HL-60 (cell line): Measurements from ENCODE around the gene ZNF543.

Experiments used
- DNase-seq, 2 experiments: peaks; one replicate each; pipeline ENCODE4 v3.0.0-alpha.2; 2010 to 2020; ENCODE audit warnings: low read depth in 1 of 2, low spot score in 1 of 2
- H3K27ac ChIP-seq: fragments of 250-450 bp; sonication (Bioruptor Pico); replicated peaks from 2 replicates; pipeline ENCODE4 v1.5.1; 2020; ENCODE audit warnings: mild to moderate bottlenecking, moderate library complexity
- H3K27me3 ChIP-seq: fragments of 250-450 bp; sonication (Bioruptor Pico); 2 replicates; pipeline ENCODE4 v1.5.1; 2021; ENCODE audit warnings: mild to moderate bottlenecking, moderate library complexity; ENCODE audit not compliant: insufficient read depth, poor library complexity, severe bottlenecking
- H3K4me3 ChIP-seq: replicated peaks from 2 replicates; pipeline ENCODE4 v1.5.1; 2011; ENCODE audit warnings: mild to moderate bottlenecking, control low read depth, low read length; ENCODE audit not compliant: insufficient read depth
- CTCF ChIP-seq: IDR thresholded peaks from one replicate; pipeline ENCODE4 v1.5.1; 2011; ENCODE audit warnings: low read length, control low read depth, inconsistent platforms; ENCODE audit not compliant: insufficient read depth
- GABPA ChIP-seq: IDR thresholded peaks from 2 replicates; pipeline ENCODE4 v1.6.1; 2012; ENCODE audit warnings: low read depth
- POLR2AphosphoS5 ChIP-seq: IDR thresholded peaks from 2 replicates; pipeline ENCODE4 v1.6.1; 2012; ENCODE audit warnings: low read depth
- REST ChIP-seq: IDR thresholded peaks from 2 replicates; pipeline ENCODE4 v1.6.1; 2012; ENCODE audit warnings: low read depth; ENCODE audit not compliant: insufficient replicate concordance
- SPI1 ChIP-seq: IDR thresholded peaks from 2 replicates; pipeline ENCODE4 v1.6.1; 2012; ENCODE audit warnings: low read depth, mild to moderate bottlenecking, borderline replicate concordance

ZNF543 gene

GRCh38 chr19:57359300-57359699 lies 39.0 kb downstream of the ZNF543 start:
- Histone ChIP-seq H3K4me3 (no peak overlapping the region), H3K27me3 (no peaks in the 10 kb centered on the region), H3K27ac (no peak overlapping the region)
- no peak for DNase-seq
- TF ChIP-seq POLR2AphosphoS5 (no peak), CTCF (no peak)

GRCh38 chr19:57362419-57362818 lies 42.1 kb downstream of the ZNF543 start:
- DNase-seq, result no peak
- H3K27ac ChIP-seq, result peak overlapping the region; percentile 80
- TF ChIP-seq POLR2AphosphoS5 (no peak), REST (no peak), GABPA (no peak), SPI1 (no peak), CTCF (no peak)
- H3K4me3 ChIP-seq, result no peak overlapping the region; the same call in 1 of the 2 replicates
- no peaks in the 10 kb centered on the region for H3K27me3 ChIP-seq

GRCh38 chr19:57362997-57363687 lies 42.9 kb downstream of the ZNF543 start, which contains the start of the genes TRAPPC2B and ZNF547:
TRAPPC2B (plus strand) TSS chr19:57363551; CDS start chr19:57364834, 1,283 bp downstream.
ZNF547 (plus strand) TSS chr19:57363551; CDS start chr19:57368556, 5,005 bp downstream.
- peak; percentile 99 to 100 for DNase-seq
- peak; percentile 47 for TF ChIP-seq REST
- peak; percentile 96 for TF ChIP-seq GABPA
- TF ChIP-seq POLR2AphosphoS5, result peak; percentile 86
- no peak for TF ChIP-seq SPI1
- Histone ChIP-seq H3K4me3 (peak within 1 kb of the TSS; percentile 89), H3K27me3 (no peaks in the 10 kb centered on the region), H3K27ac (peak within 1 kb of the TSS; percentile 80)

- peak overlapping the region; percentile 67 for H3K27ac ChIP-seq
- peak overlapping the region; percentile 89 for H3K4me3 ChIP-seq
- DNase-seq, result no peak
- TF ChIP-seq POLR2AphosphoS5 (no peak), GABPA (no peak)
- no peaks in the 10 kb centered on the region for H3K27me3 ChIP-seq
Measured at GRCh38 chr19:57363688-57364181, 43.5 kb downstream of the ZNF543 start.
